Stimulated activated CD4-positive, alpha-beta T cell treated with anti-CD3 and anti-CD28 coated beads, Interleukin-1b, Interleukin-23, amount 100 ng/mL, for 4 hours (primary cell): ENCODE data around the gene PLCG1.

Experiments used
- DNase-seq, 2 donors: peaks; one replicate each; pipeline ENCODE4 v3.0.0-alpha.2; 2020; ENCODE audit warnings: low read depth in 2 of 2

The PLCG1 gene

GRCh38 chr20:41213150-41213820, 75.9 kb downstream of the PLCG1 start:
- DNase-seq = no peak

- DNase-seq = no peak
Measured at GRCh38 chr20:41214202-41214601, 76.9 kb downstream of the PLCG1 start.

DNA sequence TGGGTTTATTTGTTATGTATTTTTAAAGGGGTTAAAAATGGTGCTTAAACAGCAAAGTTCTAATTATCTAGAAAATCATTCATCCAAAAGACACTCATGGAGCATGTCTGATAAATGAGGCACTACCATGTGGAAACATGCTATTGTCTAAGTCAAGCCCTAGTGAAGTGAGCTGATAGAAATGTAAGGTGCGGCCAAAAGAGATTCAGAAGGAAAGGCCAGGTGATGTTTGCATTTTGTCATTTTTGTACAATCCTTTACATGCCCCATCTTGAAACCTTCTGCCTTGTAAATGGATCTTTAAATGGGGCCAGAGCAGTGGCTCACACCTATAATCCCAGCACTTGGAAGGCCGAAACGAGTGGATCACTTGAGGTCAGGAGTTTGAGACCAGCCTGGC, 77.3 kb downstream of the PLCG1 start:
- DNase-seq = no peak

DNA sequence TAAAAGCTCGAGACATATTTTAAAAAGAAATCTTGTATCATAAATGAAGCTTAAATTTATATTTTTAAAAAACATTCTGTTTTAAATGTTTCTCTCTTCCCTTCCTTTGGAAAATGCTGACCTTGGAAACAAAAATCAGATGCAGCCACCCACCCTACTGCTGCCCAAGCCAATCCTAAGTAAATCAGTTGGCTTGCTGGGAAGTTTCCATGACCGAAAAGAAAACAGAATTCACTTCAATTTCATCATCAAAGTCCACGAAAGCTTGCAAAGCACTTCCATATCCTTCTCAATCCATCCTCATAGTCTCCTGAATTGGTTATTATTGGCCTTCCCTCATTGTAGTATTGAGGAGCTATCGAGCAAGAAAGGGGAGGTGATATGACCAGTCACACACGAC, 80.1 kb downstream of the PLCG1 start:
- no peak for DNase-seq

- no peak for DNase-seq
Measured at GRCh38 chr20:41218466-41218865, 81.1 kb downstream of the PLCG1 start.

- DNase-seq = no peak
Measured at GRCh38 chr20:41219824-41220223, 82.5 kb downstream of the PLCG1 start.

GRCh38 chr20:41221614-41222218, 84.4 kb downstream of the PLCG1 start:
- DNase-seq = no peak

GRCh38 chr20:41222296-41222695, 85.0 kb downstream of the PLCG1 start:
- DNase-seq = no peak

DNA sequence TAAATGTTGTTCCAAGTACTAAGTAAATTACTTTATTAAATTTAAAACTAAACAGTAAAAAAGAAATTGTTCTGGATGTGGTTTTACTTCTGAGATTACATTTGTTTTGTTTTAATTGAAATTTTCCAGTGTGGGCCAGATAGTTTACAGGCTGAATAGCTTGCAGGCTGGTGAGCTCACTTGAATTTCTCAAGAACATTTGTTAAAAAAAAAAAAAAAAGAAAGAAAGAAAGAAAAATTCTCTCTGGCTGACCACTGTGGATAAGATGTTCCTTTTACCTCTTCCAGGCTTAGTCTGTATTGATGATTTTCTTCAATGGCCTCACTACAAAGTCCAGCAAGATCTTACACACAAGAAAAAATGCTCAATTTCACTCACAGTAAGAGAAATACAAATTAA, 85.4 kb downstream of the PLCG1 start:
- no peak for DNase-seq

GRCh38 chr20:41223112-41223511, 85.8 kb downstream of the PLCG1 start:
- DNase-seq = no peak

- DNase-seq = no peak
Measured at GRCh38 chr20:41224281-41224680, 86.9 kb downstream of the PLCG1 start.

DNA sequence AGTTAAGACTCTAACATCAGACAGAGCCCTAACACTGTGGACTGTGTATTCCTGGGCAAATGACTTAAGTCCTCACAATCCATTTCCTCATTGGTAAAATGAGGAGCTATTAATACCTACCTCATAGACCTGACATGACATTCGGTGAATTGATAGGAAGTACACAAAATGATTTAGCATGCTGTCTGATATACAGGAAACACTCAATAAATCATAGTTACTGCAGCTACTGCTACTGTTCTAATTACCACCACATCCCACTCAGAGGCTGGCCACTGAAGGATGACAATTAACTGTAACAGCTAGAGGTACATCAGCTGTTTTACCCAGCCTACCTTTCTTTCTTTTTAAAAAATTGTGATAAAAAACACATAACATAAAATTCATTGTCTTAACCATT, 87.7 kb downstream of the PLCG1 start:
- no peak for DNase-seq

- no peak for DNase-seq
Measured at GRCh38 chr20:41226426-41226825, 89.1 kb downstream of the PLCG1 start.
